OCI-LY3 (cell line): ENCODE results near the gene DDX43.

Experiments used
- H2AFZ ChIP-seq: fragments of 200-600, 300-600 bp; shearing (Covaris generic); 2 replicates; pipeline ENCODE4 v1.6.0; 2014; ENCODE audit warnings: antibody characterized with exemption, low read depth, low read length
- H3K27ac ChIP-seq: fragments of 200-600, 300-600 bp; sonication (generic); 2 replicates; pipeline ENCODE4 v1.5.1; 2014; ENCODE audit warnings: mild to moderate bottlenecking, low read length, moderate library complexity, mixed read lengths
- H3K27me3 ChIP-seq: fragments of 200-600, 300-600 bp; sonication (generic); 2 replicates; pipeline ENCODE4 v1.6.1; 2014; ENCODE audit warnings: low read depth, low read length, mixed read lengths
- H3K36me3 ChIP-seq: fragments of 200-600, 300-600 bp; sonication (generic); replicated peaks from 2 replicates; pipeline ENCODE3; 2014; ENCODE audit warnings: low read depth, low read length, mixed read lengths
- H3K4me1 ChIP-seq: fragments of 300-600, 200-600 bp; sonication (generic); 2 replicates; pipeline ENCODE4 v1.6.1; 2014; ENCODE audit warnings: low read length, mixed read lengths
- H3K4me2 ChIP-seq: fragments of 200-600, 300-600 bp; sonication (generic); 2 replicates; pipeline ENCODE4 v1.6.1; 2014; ENCODE audit warnings: low read length, mixed read lengths
- H3K4me3 ChIP-seq: fragments of 300-600, 200-600 bp; sonication (generic); 2 replicates; pipeline ENCODE4 v1.5.1; 2014; ENCODE audit warnings: antibody characterized with exemption, mild to moderate bottlenecking, low read length, moderate library complexity
- H3K79me2 ChIP-seq: fragments of 300-600, 200-600 bp; shearing (Covaris generic); 2 replicates; pipeline ENCODE4 v1.6.1; 2014; ENCODE audit warnings: mild to moderate bottlenecking, low read length, mixed read lengths
- H3K9ac ChIP-seq: fragments of 300-600, 200-600 bp; shearing (Covaris generic); 2 replicates; pipeline ENCODE4 v1.6.0; 2014; ENCODE audit warnings: mild to moderate bottlenecking, low read length, moderate library complexity
- H3K9me3 ChIP-seq: fragments of 200-600, 300-600 bp; shearing (Covaris generic); 2 replicates; pipeline ENCODE4 v1.6.1; 2014; ENCODE audit warnings: low read length, mixed read lengths; ENCODE audit not compliant: insufficient read depth
- H4K20me1 ChIP-seq: fragments of 200-600, 300-600 bp; sonication (generic); 2 replicates; pipeline ENCODE4 v1.6.1; 2016; ENCODE audit warnings: low read length, mixed read lengths; ENCODE audit not compliant: insufficient read depth
- CTCF ChIP-seq: fragments of 200-600, 300-600 bp; sonication (generic); IDR thresholded peaks from 2 replicates; pipeline ENCODE4 v1.5.1; 2014; ENCODE audit warnings: antibody characterized with exemption, low read length, low read depth
- EZH2phosphoT487 ChIP-seq: fragments of 200-600 bp; shearing (Covaris generic); IDR thresholded peaks from 2 replicates; pipeline ENCODE4 v1.6.1; 2018; ENCODE audit warnings: antibody characterized with exemption, mixed run types, low read depth

The DDX43 gene

GRCh38 chr6:73394577-73395354 lies at the start of gene DDX43:
Gene DDX43, plus strand, starts transcription at chr6:73394828. Its CDS starts 78 bp downstream, at chr6:73394906.
- peaks cover 4% of the 10 kb centered on the region; the same call in 1 of the 2 replicates for H3K4me1 ChIP-seq
- H3K9me3 ChIP-seq: no peaks in the 10 kb centered on the region
- no peaks in the 10 kb centered on the region for H3K27me3 ChIP-seq
- no peak within 1 kb of the TSS for H3K27ac ChIP-seq
- H3K36me3 ChIP-seq: no peaks in the 10 kb centered on the region
- H3K4me2 ChIP-seq: no peak within 1 kb of the TSS
- TF ChIP-seq EZH2phosphoT487 (no peak), CTCF (no peak)
- no peak within 1 kb of the TSS for H3K9ac ChIP-seq
- H3K4me3 ChIP-seq: no peak within 1 kb of the TSS
- H4K20me1 ChIP-seq: no peaks in the 10 kb centered on the region
- H2AFZ ChIP-seq: no peak within 1 kb of the TSS
- no peaks in the 10 kb centered on the region for H3K79me2 ChIP-seq

DNA sequence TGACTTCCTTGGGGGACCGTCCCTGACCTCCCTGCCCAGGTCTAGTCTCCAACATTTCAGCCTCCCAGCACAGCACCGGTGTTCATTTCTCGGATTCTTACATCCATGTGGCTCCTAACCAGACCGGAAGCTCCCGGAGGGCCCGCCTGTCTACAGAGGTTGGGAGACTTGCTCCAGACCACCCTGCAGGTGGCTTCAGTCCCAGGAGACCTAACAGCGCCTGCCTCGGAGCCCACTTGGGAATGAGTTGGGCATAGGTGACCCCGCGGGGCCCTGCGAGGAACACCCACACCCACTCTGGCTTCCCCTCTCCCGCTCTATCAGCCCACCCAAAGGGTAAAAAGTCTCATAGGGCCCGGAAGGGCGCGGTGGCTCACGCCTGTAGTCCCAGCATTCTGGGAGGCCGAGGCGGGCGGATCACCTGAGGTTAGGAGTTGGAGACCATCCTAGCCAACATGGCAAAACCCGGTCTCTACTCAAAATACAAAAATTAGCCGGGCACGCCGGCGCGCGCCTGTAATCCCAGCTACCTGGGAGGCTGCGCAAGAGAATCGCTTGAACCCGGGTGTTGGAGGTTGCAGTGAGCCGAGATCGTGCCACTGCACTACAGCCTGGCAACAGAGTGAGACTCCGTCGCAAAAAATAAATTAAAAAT lies 46.0 kb upstream of the DDX43 start:
- Histone ChIP-seq H3K9me3 (no peaks in the 10 kb centered on the region), H3K4me2 (no peak overlapping the region), H3K27me3 (no peaks in the 10 kb centered on the region), H3K27ac (no peak overlapping the region), H3K9ac (no peak overlapping the region), H3K4me3 (no peak overlapping the region), H3K36me3 (no peaks in the 10 kb centered on the region), H3K79me2 (no peaks in the 10 kb centered on the region), H2AFZ (no peak overlapping the region), H4K20me1 (no peaks in the 10 kb centered on the region), H3K4me1 (no peaks in the 10 kb centered on the region)
- TF ChIP-seq EZH2phosphoT487 (no peak), CTCF (no peak)

DNA sequence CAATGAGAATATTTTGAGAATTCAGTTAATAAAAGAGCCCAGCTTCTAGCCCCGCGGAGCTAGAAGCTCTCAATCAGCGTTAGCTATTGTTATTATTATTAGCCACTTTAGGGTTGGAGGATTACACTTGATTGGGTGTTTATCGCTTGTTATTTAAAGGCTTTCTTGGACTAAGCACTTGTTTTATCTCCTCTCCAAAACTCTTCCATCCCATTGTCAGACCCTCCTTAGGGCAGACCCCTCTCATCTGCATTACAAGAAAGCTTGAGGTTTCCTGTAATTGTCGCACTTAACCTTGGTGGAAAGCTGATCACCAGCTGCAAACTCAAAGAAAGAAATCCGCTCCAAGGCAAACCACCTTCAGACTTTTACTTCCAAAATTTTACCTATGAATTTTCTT lies 45.3 kb upstream of the DDX43 start:
- no peak for TF ChIP-seq CTCF
- TF ChIP-seq EZH2phosphoT487: no peak
- no peak overlapping the region for H3K9ac ChIP-seq
- no peak overlapping the region for H3K27ac ChIP-seq
- H3K4me2 ChIP-seq: no peak overlapping the region
- no peaks in the 10 kb centered on the region for H3K9me3 ChIP-seq
- H4K20me1 ChIP-seq: no peaks in the 10 kb centered on the region
- no peaks in the 10 kb centered on the region for H3K27me3 ChIP-seq
- no peaks in the 10 kb centered on the region for H3K79me2 ChIP-seq
- no peaks in the 10 kb centered on the region for H3K4me1 ChIP-seq
- H2AFZ ChIP-seq: no peak overlapping the region
- H3K36me3 ChIP-seq: no peaks in the 10 kb centered on the region
- H3K4me3 ChIP-seq: no peak overlapping the region
